Small intestine (tissue), 7 donors: Measurements from ENCODE around the gene TMEM248. TPM values are rescaled to one million over a fixed set of nuclear protein-coding genes. Genes with fewer than 3 reads are reported as not detected.
A peak's percentile ranks its signal among the peaks of the same experiment; 100 is the strongest.
"Not testable (repeated sequence)": the region's sequence is repeated elsewhere in the genome, so short reads cannot be mapped to it uniquely, and the experiment has no call there.

Source experiments
- DNase-seq, 2 donors: peaks; one replicate each; pipeline versions ENCODE4 v3.0.0 to v3.0.0-alpha.2; 2013
- FAIRE-seq: peaks from 2 replicates; lab custom pipeline; 2012; peaks lifted over from hg19 to GRCh38; lab: Jason Lieb, UNC
- H3K27ac ChIP-seq, 3 donors: one replicate each; pipeline ENCODE4 v1.5.1; 2013; ENCODE audit warnings: low read length in 2 of 3, mild to moderate bottlenecking in 2 of 3, control low read depth in 1 of 3, inconsistent platforms in 1 of 3, low read depth in 1 of 3, moderate library complexity in 1 of 3
- H3K27me3 ChIP-seq, 3 donors: one replicate each; pipeline ENCODE4 v1.6.1; 2013; ENCODE audit warnings: low read length in 3 of 3, inconsistent platforms in 1 of 3; ENCODE audit not compliant: control insufficient read depth in 3 of 3, insufficient read depth in 3 of 3
- H3K36me3 ChIP-seq, 3 donors: one replicate each; pipeline ENCODE4 v1.6.1; 2013; ENCODE audit warnings: low read length in 3 of 3, inconsistent platforms in 1 of 3, low read depth in 1 of 3, mild to moderate bottlenecking in 1 of 3, moderate library complexity in 1 of 3; ENCODE audit not compliant: control insufficient read depth in 3 of 3, insufficient read depth in 2 of 3
- H3K4me1 ChIP-seq, 3 donors: one replicate each; pipeline ENCODE4 v1.6.1; 2013; ENCODE audit warnings: low read length in 2 of 3, inconsistent platforms in 1 of 3, low read depth in 1 of 3, mild to moderate bottlenecking in 1 of 3, moderate library complexity in 1 of 3; ENCODE audit not compliant: control insufficient read depth in 3 of 3, insufficient read depth in 2 of 3
- H3K4me3 ChIP-seq, 3 donors: one replicate each; pipeline ENCODE4 v1.5.1; 2013; ENCODE audit warnings: low read length in 3 of 3, control low read depth in 1 of 3, inconsistent platforms in 1 of 3, low read depth in 1 of 3, mild to moderate bottlenecking in 1 of 3, moderate library complexity in 1 of 3
- H3K9me3 ChIP-seq, 2 donors: one replicate each; pipeline ENCODE4 v1.6.1; 2013; ENCODE audit warnings: low read depth in 1 of 2, low read length in 1 of 2; ENCODE audit not compliant: control insufficient read depth in 2 of 2, insufficient read depth in 1 of 2
- WGBS, 3 donors: extraction: QIAGEN DNeasy Blood & Tissue Kit; methylation state at CpG; one replicate each; pipeline ENCODE4 v1.1.7; 2013; 5-methylcytosine and 5-hydroxymethylcytosine counted together
- polyA plus RNA-seq, 4 donors: library from polyadenylated mRNA; stranded (reverse) in 3 of 4; unstranded in 1 of 4; fragments of 200-250 nt in 3 of 4; fragments of 120-200 nt in 1 of 4; gene quantifications; one replicate each; pipeline versions ENCODE4 v1.2.1 to v1.2.3, GENCODE V29; 2013
- donor health status: healthy with polysubstance abuse.
- donor health status: control.
- donor health status: control.
- donor health status: Bipolar disorder and iron deficiency.
- donor health status: healthy.

The TMEM248 gene
- polyA plus RNA-seq, 4 donors, result 16.3 to 61.9 (median 37.3) TPM

- no peak overlapping the region for H3K4me3 ChIP-seq
- H3K27ac ChIP-seq, result no peak overlapping the region
- H3K9me3 ChIP-seq, result no peaks in the 10 kb centered on the region
- no peaks in the 10 kb centered on the region for H3K27me3 ChIP-seq
- FAIRE-seq (no peak), DNase-seq (no peak)
- WGBS, 3 donors, result 93 to 96% (median 96%) methylated on average over 31 to 32 of the region's 32 CpGs
- peaks cover 0 to 49% (median 3%) of the 10 kb centered on the region in 3 donors for H3K36me3 ChIP-seq
- H3K4me1 ChIP-seq, result no peaks in the 10 kb centered on the region
These were observed 17.5 kb upstream of the TMEM248 start for GRCh38 chr7:66903360-66904062.

- Histone ChIP-seq H3K27ac (no peak overlapping the region), H3K36me3 (peaks cover 0 to 42% (median 3%) of the 10 kb centered on the region in 3 donors), H3K27me3 (no peaks in the 10 kb centered on the region), H3K4me1 (no peaks in the 10 kb centered on the region), H3K4me3 (no peak overlapping the region), H3K9me3 (no peaks in the 10 kb centered on the region)
- DNase-seq (no peak), FAIRE-seq (no peak)
- WGBS, 3 donors, result 96 to 98% (median 97%) methylated on average over 40 to 44 of the region's 44 CpGs
These were observed 16.9 kb upstream of the TMEM248 start for GRCh38 chr7:66904063-66904593.

GRCh38 chr7:66905278-66905677 is 15.7 kb upstream of the TMEM248 start:
- FAIRE-seq (no peak), DNase-seq (no peak)
- Histone ChIP-seq H3K27me3 (no peaks in the 10 kb centered on the region), H3K27ac (no peak overlapping the region), H3K36me3 (peaks cover 0 to 37% (median 3%) of the 10 kb centered on the region in 3 donors), H3K4me1 (no peaks in the 10 kb centered on the region), H3K4me3 (no peak overlapping the region), H3K9me3 (no peaks in the 10 kb centered on the region)
- 89 to 94% (median 91%) methylated on average over 8 of the region's 8 CpGs for WGBS, 3 donors

- no peak overlapping the region for H3K27ac ChIP-seq
- no peaks in the 10 kb centered on the region for H3K27me3 ChIP-seq
- H3K36me3 ChIP-seq, result peaks cover 0 to 36% (median 3%) of the 10 kb centered on the region in 3 donors
- DNase-seq (peak in 1 of 2 donors; percentile 25), FAIRE-seq (no peak)
- H3K4me3 ChIP-seq, result no peak overlapping the region
- 90 to 94% (median 91%) methylated on average over 5 of the region's 5 CpGs for WGBS, 3 donors
- H3K4me1 ChIP-seq, result no peaks in the 10 kb centered on the region
- no peaks in the 10 kb centered on the region for H3K9me3 ChIP-seq
These were observed 15.3 kb upstream of the TMEM248 start for GRCh38 chr7:66905689-66906088.

- H3K36me3 ChIP-seq, result peaks cover 0 to 17% (median 0%) of the 10 kb centered on the region in 3 donors
- H3K4me3 ChIP-seq, result no peak overlapping the region
- DNase-seq, result no peak
- no peak overlapping the region for H3K27ac ChIP-seq
- no peaks in the 10 kb centered on the region for H3K4me1 ChIP-seq
- H3K27me3 ChIP-seq, result no peaks in the 10 kb centered on the region
- WGBS, 3 donors, result 91 to 97% (median 97%) methylated on average over 5 of the region's 5 CpGs
- H3K9me3 ChIP-seq, result no peaks in the 10 kb centered on the region
- FAIRE-seq, result no peak
These were observed 13.3 kb upstream of the TMEM248 start for GRCh38 chr7:66907731-66908130.

GRCh38 chr7:66908598-66908997 is 12.4 kb upstream of the TMEM248 start:
- not testable (repeated sequence) for FAIRE-seq, H3K27ac ChIP-seq
- 72 to 87% (median 86%) methylated on average over 4 of the region's 4 CpGs for WGBS, 3 donors

GRCh38 chr7:66910789-66911188 is 10.2 kb upstream of the TMEM248 start:
- peaks cover 0 to 2% (median 0%) of the 10 kb centered on the region in 3 donors for H3K36me3 ChIP-seq
- DNase-seq, result no peak
- WGBS, 3 donors, result 73 to 87% (median 81%) methylated on average over 3 of the region's 3 CpGs
- no peaks in the 10 kb centered on the region for H3K9me3 ChIP-seq
- H3K4me1 ChIP-seq, result no peaks in the 10 kb centered on the region
- no peak overlapping the region for H3K27ac ChIP-seq
- no peak for FAIRE-seq
- H3K27me3 ChIP-seq, result no peaks in the 10 kb centered on the region
- H3K4me3 ChIP-seq, result no peak overlapping the region

More at GRCh38 chr7:66908598-66908997, 12.4 kb upstream of the TMEM248 start:
- not testable (repeated sequence) for H3K4me1 ChIP-seq, H3K36me3 ChIP-seq, H3K4me3 ChIP-seq, H3K27me3 ChIP-seq, H3K9me3 ChIP-seq, DNase-seq

- H3K36me3 ChIP-seq, DNase-seq, FAIRE-seq, H3K27ac ChIP-seq, H3K27me3 ChIP-seq, H3K4me3 ChIP-seq, H3K4me1 ChIP-seq, H3K9me3 ChIP-seq: not testable (repeated sequence)
- WGBS, 3 donors, result 93 to 100% (median 95%) methylated on average over 2 of the region's 2 CpGs
These were observed 9.8 kb upstream of the TMEM248 start for GRCh38 chr7:66911191-66911590.
